Measurements from ENCODE around the gene SUDS3. TPM values are rescaled to one million over a fixed set of nuclear protein-coding genes. Genes with fewer than 3 reads are reported as not detected.

The SUDS3 gene
- total RNA-seq, 1 donor from 2014 or later: 42.1 TPM

GRCh38 chr12:118439068-118439467 is 62.7 kb downstream of the SUDS3 start:
- Mint-ChIP-seq H3K4me1 (ENCODE audit: unreplicated experiment) (no peaks in the 10 kb centered on the region), H3K27me3 (peaks cover 30% of the 10 kb centered on the region), H3K36me3 (no peaks in the 10 kb centered on the region), H3K27ac (no peak overlapping the region), H3K9me3 (no peaks in the 10 kb centered on the region), H3K4me3 (no peak overlapping the region)
- TF ChIP-seq, protein P1, sequence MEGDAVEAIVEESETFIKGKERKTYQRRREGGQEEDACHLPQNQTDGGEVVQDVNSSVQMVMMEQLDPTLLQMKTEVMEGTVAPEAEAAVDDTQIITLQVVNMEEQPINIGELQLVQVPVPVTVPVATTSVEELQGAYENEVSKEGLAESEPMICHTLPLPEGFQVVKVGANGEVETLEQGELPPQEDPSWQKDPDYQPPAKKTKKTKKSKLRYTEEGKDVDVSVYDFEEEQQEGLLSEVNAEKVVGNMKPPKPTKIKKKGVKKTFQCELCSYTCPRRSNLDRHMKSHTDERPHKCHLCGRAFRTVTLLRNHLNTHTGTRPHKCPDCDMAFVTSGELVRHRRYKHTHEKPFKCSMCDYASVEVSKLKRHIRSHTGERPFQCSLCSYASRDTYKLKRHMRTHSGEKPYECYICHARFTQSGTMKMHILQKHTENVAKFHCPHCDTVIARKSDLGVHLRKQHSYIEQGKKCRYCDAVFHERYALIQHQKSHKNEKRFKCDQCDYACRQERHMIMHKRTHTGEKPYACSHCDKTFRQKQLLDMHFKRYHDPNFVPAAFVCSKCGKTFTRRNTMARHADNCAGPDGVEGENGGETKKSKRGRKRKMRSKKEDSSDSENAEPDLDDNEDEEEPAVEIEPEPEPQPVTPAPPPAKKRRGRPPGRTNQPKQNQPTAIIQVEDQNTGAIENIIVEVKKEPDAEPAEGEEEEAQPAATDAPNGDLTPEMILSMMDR (conservative IDR thresholded peaks at IDR 0.05): no peak
- DNase-seq (ENCODE audit: extremely low spot score, unreplicated experiment): no peak

GRCh38 chr12:118446247-118446646 is 69.9 kb downstream of the SUDS3 start:
- no peaks in the 10 kb centered on the region for H3K9me3 Mint-ChIP-seq
- TF ChIP-seq, protein P1 (conservative IDR thresholded peaks at IDR 0.05): no peak
- no peaks in the 10 kb centered on the region for H3K36me3 Mint-ChIP-seq
- no peaks in the 10 kb centered on the region for H3K4me1 Mint-ChIP-seq (ENCODE audit: unreplicated experiment)
- peaks cover 19% of the 10 kb centered on the region for H3K27me3 Mint-ChIP-seq
- H3K27ac Mint-ChIP-seq: no peak overlapping the region
- H3K4me3 Mint-ChIP-seq: no peak overlapping the region
- no peak for DNase-seq (ENCODE audit: extremely low spot score, unreplicated experiment)

- no peak overlapping the region for H3K27ac Mint-ChIP-seq
- DNase-seq (ENCODE audit: extremely low spot score, unreplicated experiment): no peak
- H3K36me3 Mint-ChIP-seq: no peaks in the 10 kb centered on the region
- peaks cover 16% of the 10 kb centered on the region for H3K27me3 Mint-ChIP-seq
- no peaks in the 10 kb centered on the region for H3K4me1 Mint-ChIP-seq (ENCODE audit: unreplicated experiment)
- no peak overlapping the region for H3K4me3 Mint-ChIP-seq
- no peaks in the 10 kb centered on the region for H3K9me3 Mint-ChIP-seq
- TF ChIP-seq, protein P1 (conservative IDR thresholded peaks at IDR 0.05): no peak
These were observed 70.8 kb downstream of the SUDS3 start for GRCh38 chr12:118447181-118447580.

- no peaks in the 10 kb centered on the region for H3K36me3 Mint-ChIP-seq
- no peaks in the 10 kb centered on the region for H3K9me3 Mint-ChIP-seq
- H3K4me3 Mint-ChIP-seq: no peak overlapping the region
- DNase-seq (ENCODE audit: extremely low spot score, unreplicated experiment): no peak
- H3K27me3 Mint-ChIP-seq: peaks cover 16% of the 10 kb centered on the region
- no peaks in the 10 kb centered on the region for H3K4me1 Mint-ChIP-seq (ENCODE audit: unreplicated experiment)
- TF ChIP-seq, protein P1 (conservative IDR thresholded peaks at IDR 0.05): no peak
- H3K27ac Mint-ChIP-seq: no peak overlapping the region
These were observed 72.0 kb downstream of the SUDS3 start for GRCh38 chr12:118448341-118448740.

DNA sequence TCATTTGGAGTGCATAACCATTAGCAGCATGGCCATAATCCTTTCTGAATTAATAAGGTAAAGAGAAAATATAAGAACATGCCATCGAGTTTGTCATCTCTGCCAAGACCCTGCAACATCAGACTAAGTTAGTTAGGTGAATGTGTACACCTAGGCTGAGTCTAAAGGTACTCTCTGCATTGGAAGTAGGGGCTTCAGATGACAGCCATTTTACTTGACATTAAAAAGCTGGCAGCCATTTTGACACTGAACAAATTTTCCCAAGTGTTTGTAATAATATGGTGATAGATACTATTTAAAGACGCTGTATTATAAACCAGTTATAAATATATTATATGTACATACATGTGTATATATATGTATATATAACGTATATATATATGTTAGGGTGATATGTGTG is 79.0 kb downstream of the SUDS3 start:
- DNase-seq (ENCODE audit: extremely low spot score, unreplicated experiment): no peak
- no peaks in the 10 kb centered on the region for H3K4me1 Mint-ChIP-seq (ENCODE audit: unreplicated experiment)
- TF ChIP-seq, protein P1 (conservative IDR thresholded peaks at IDR 0.05): no peak
- H3K36me3 Mint-ChIP-seq: no peaks in the 10 kb centered on the region
- peaks cover 7% of the 10 kb centered on the region for H3K27me3 Mint-ChIP-seq
- no peaks in the 10 kb centered on the region for H3K9me3 Mint-ChIP-seq
- no peak overlapping the region for H3K4me3 Mint-ChIP-seq
- no peak overlapping the region for H3K27ac Mint-ChIP-seq

GRCh38 chr12:118456741-118457140 is 80.4 kb downstream of the SUDS3 start:
- TF ChIP-seq, protein P1 (conservative IDR thresholded peaks at IDR 0.05): no peak
- Mint-ChIP-seq H3K9me3 (peaks cover 5% of the 10 kb centered on the region), H3K27ac (no peak overlapping the region), H3K36me3 (no peaks in the 10 kb centered on the region), H3K4me1 (ENCODE audit: unreplicated experiment) (no peaks in the 10 kb centered on the region), H3K27me3 (peaks cover 3% of the 10 kb centered on the region), H3K4me3 (no peak overlapping the region)
- no peak for DNase-seq (ENCODE audit: extremely low spot score, unreplicated experiment)
